OCI-M1 (cell line): ENCODE results near the gene GUCA2A.
"Not testable (repeated sequence)": the region's sequence is repeated elsewhere in the genome, so short reads cannot be mapped to it uniquely, and the experiment has no call there.

Source experiments
- DNase-seq: peaks from one replicate; lab custom pipeline; 2025; lab: John Stamatoyannopoulos, UW

The GUCA2A gene, protein sequence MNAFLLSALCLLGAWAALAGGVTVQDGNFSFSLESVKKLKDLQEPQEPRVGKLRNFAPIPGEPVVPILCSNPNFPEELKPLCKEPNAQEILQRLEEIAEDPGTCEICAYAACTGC

DNA sequence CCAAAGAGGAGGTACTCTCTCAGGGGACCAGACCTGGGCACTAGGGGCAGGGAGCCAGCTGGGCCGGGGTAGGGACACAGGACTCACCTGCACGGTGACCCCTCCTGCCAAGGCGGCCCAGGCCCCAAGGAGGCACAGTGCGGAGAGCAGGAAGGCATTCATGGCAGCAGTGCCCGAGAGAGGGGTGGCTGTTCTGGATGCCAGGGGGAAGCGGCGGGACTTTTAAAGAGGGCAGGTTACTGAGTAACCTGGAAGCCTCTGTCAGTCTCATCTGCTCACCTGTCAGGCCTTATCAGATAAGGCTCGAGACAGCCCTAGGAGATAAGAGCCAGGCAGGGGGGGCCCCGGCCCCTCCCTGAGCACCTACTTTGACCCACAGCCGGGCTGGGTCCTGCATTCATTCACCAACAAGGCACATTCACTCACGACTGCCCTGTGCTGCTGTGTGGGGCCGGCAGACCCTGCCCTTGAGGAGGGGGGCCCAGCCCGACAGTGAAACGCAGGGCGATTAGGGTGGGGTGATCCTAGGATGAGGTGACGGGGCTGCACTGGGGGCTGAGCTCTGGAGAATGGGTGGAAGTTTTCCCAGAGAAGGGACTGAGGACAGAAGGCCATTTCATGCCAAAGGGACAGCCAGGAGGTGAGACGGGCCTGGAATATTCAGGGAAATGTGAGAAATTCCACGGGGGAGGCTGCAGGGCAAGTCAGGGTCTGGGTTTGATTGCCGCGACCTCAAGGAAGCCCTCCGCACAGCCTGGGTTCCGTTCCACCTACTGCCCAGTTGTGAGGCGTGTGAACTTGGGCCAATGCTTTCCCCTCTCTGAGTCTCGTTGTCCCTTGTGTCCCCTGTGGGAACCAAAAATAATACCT lies at the start of gene GUCA2A:
Gene GUCA2A, minus strand, starts transcription at position 195 of the 870 bp plus-strand sequence. Its CDS starts 33 bp downstream, at position 162.
- no peak for DNase-seq

DNA sequence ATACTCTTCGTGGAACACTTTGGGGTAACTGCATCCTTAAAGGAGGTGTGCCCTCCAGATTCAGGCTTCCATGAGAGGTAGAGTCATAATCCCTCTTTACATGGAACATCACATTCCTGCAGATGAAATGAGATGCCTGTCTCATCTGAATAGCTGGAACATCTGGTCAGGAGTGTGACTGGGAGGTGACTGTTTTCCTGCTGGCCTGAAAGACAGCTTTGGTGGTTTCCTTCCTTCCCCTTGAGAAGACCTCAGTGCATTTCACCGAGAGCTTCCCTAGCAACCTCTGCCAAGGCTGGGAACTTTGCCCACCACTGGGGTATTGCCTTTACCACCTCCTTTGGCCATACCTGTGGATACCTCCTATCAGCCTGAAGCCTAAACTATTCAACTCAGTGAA lies 46.7 kb upstream of the GUCA2A start:
- no peak for DNase-seq

DNA sequence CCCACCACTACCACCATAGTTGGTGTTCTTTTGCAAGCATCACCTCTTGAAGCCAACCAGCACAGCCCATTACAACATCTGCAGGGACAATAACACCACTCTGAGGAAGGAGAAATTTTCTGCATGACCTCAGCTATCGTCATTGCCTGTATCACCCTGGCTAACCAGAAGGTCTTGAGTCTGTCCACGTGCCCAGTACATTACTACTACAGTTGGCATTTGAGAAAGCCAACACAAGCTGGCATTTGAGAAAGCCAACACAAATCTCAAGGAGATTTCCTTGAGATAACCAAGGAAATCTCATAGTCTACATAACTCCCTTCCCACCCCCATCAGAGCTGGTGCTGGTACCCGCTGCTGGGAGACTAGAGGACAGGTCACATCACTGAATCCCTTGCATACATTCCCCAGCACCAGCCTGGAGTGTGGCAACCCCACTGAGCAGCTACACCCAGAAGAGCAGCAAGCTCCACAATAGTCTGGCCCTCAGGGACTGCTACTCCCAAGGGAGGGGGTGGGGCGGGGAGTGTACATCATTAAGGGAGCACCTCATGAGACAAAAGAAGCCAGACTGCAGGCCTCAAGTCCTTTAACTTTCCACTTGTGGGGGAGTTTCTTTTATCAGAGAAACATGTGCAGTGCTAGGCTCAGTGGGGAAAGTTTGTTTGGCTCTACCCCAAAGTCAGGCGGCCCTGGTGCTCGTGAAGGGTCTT lies 46.0 kb upstream of the GUCA2A start:
- DNase-seq: no peak

DNA sequence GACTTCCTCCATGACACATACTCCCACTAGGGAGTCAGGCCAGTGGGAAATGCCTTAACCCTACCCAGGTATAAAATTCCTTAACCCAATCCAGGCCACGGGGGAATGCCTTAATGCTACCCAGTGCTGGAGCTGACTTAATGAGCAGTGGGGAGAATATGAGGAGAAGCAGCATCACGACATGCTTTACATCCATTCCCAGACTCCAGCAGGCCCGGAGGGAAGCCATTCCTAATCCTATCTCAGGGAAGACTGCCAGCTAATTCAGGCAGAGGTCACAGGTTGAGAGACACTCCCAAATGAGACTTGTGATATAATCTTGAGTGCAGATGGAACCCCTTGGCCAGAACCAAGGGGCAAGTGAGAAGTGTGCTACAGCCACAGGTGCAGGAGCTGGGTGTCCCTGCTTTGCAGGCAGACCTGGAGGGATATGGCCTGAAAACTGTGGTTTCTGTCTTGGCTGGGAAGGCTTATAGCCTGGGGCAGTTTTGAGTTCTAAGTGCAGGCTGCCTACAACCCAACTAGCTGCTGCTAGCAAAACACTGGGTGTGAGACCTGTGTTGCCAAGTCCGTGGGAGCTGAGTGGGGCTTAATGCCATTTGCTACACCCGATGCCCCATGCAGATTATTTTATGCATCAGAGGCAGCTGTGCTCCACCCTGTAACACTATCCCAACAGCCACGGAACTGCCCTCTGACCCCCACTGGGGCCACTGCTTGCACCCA lies 45.1 kb upstream of the GUCA2A start:
- DNase-seq: no peak

DNA sequence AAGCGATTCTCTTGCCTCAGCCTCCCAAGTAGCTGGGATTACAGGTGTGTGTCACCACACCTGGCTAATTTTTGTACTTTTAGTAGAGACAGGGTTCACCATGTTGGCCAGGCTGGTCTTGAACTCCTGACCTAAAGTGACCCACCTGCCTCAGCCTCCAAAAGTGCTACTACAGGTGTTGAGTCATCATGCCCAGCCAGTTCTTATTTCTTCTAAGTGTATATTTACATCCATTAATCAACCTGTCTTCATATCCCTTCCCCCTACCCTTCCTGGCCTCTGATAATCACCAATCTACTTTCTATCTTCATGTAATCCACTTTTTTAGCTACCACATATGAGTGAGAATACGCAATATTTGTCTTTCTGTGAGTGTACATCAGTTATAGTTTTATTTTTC lies 42.4 kb upstream of the GUCA2A start:
- not testable (repeated sequence) for DNase-seq

DNA sequence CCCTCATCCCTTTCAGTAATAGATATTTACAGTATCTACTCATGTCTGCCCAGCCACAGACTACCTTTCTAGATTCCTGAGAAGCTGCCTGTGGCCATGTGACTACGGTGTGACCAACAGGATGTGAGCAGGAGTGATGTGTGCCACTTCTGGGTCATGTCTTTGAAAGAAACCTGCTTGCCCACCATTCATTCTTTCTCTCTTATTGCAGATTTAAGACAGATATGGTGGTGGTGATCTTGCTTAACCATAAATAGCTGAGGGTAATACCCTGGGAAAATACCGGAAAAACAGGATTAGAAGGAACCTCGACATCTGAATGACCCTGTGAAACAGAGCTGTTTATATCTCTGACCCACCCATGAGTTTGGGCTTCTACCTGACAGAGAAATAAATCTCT lies 41.6 kb upstream of the GUCA2A start:
- no peak for DNase-seq

DNA sequence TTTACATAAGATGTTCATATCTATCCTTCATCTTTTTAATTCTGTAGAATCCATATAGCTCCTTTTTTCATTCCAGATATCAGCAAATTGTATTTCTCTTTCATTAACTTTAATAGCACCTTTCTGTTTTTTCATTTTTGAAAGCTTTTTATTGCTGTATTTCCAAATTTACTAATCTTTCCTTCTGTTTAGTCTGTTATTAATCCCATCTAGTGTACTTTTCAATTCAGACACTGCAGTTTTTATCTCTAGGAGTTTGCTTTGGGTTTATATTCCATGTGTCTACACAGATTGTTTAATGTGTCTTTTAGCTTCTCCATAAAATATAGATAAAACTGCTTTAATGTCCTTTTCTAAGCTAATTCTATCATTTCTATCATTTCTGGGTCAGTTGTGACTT lies 37.4 kb upstream of the GUCA2A start:
- DNase-seq: no peak

DNA sequence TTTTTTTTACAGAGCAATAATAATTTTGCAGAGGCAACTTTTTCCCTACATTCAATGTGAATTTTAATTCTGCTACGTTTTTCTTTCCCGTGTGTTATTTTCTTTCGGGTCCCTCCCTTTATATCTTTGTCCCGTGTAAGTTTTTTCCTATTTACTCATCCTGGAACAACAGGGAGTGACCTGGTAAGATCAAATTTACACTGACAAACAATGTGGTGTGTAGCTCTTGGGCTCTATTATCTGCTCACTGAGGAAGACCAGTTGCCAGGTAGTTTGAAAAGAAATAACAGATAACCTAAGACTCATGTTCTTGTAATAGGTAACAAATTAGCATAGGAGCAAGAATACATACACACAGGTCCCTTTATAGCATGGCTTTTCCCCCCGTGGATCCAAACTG lies 33.7 kb upstream of the GUCA2A start:
- no peak for DNase-seq

DNA sequence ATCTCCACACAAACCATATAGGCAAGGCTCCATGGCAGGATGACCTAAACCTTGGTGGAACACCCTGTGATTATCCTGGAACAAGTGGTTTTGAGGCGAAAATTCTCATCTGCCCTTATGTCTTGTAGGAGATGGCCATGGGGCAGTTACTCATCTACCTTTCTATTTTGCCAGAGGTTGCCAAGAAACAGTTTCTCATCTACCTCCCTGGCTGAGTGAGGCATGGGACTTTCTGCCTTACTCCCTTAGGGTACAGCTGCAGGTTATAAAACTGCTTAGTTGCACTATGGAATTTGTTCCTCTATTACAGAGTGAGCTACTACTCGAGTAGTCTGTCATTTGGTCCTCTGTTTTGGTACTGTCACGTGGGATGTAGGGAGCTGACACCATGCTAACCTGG lies 31.3 kb upstream of the GUCA2A start:
- DNase-seq: no peak

DNA sequence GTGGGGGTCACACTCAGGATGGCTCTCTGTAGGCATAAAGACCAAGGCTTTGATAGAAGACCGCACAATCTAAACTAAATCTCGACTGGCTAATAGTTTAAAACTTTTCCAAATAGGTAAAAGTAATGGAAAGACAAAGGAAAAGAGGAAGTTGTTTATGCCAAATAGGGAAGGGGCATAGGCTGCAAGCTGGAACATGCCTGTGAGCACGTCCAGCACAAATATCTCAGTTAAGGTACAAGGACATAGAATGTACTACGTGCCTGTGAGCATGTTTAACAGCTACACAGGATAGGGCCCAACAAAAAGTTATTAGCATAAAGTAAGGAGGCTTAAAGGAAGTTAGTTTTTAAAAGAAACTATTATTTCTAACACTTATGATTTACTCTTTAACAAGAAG lies 27.6 kb upstream of the GUCA2A start:
- DNase-seq: no peak

DNA sequence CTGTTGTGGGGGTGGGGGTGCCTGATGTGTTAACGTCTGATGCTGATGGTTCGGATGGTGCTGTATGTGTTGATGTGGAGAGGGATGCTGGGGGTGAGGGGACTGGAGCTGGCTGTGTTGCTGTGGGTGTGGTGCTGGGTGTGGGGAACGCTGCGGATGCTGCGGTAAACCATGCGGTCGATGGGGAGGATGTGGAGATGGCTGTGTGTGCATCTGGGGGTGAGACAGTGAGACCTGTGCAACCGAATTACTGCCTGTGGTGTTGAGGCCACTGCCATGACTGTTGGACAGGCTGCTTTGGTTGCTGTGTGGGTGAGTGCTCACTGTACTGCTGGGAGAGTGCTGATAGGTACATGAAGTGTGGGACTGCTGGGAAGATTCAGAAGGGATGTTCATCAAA lies 26.8 kb upstream of the GUCA2A start:
- DNase-seq: no peak

DNA sequence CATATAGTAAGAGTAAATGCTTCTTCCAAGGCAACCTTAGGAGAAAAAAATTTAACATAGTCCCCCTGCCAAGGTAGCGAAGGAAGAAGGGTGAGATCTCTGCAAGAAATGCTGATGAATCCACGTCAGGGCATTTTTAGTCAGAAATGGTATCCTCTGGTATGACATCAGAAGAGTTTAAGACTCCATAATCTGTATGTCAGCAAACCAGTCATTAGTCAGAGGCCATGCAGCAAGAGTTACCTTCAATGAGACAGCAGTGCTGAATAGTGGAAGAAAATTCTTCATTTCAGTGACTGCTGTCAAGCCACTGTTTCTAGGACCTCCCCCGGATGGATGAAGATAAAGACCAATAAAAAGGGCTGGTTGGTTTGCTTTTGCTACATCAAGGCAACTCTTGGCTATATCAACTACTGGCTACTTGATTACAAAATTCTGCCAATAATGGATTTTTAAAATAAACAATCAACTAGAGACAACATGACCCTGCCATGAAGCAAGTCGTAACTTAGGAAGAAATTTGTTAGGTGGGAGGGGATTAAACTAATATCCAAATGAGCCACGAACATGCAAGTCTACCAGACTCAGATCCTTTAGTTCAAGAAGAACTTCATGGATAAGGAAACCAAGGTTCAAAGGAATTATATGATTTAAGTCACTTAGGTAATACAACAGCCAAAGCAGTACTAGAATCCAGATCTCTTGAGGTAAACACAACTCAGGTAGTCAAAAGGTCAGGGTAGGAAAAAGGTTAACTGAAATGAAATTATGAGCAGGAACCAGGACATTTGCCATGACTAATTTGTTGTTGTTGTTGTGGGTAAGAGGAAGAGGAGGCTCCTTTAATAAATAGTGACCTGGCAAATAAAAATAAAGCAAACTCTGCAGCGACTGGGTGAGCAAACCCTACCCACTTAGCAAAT lies 25.6 kb upstream of the GUCA2A start:
- no peak for DNase-seq

DNA sequence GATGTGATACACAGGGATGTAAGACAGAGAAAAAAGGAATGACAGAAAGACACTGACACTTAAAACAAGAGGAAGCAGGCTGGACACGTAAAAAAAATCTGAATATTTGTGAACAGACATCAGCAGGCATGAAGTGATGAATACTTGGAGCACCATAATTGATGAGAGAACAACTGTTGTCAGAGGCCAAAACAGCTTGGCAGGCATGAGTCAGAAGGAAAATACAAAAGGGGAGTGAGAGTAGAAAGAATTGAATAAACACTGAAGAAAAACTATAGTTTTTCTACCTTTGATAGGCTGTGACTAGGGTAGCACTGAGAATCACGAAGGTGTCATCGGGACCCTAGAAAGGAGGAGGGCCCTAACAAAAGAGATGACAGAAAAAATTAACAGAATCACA lies 21.6 kb upstream of the GUCA2A start:
- no peak for DNase-seq

DNA sequence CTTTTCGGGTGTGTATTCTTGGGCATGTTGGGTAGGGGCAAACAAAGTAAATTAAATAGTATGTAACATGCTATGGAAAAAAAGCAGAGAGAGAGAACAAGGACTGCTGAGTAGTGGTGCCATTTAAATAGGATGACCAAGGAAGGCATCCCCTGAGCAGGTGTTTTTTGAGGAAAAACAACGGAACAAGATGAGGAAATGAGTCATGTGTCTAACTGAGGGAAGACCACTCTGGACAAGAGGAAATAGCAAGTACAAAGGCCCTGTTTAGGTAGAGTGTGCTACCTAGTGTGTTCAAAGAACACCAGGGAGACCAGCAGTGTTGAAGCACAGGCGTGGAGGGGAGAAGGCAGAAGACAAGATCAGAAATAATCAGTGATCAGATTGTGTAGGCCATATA lies 20.1 kb upstream of the GUCA2A start:
- no peak for DNase-seq

DNA sequence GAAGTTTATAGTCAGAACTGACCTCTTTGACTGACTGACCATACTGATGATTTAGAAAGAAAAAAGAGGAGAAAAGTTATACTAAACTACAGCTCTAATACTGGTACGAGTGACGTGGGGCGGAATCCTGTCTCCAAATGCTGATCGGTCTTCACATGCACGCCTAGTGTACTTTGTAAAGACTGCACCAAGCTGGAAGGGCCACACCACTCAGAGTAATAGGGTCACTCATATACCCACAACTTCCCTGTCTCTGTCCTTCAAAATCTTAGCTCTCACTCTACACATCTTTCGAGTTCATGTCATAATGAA lies 19.4 kb upstream of the GUCA2A start:
- DNase-seq: no peak

DNA sequence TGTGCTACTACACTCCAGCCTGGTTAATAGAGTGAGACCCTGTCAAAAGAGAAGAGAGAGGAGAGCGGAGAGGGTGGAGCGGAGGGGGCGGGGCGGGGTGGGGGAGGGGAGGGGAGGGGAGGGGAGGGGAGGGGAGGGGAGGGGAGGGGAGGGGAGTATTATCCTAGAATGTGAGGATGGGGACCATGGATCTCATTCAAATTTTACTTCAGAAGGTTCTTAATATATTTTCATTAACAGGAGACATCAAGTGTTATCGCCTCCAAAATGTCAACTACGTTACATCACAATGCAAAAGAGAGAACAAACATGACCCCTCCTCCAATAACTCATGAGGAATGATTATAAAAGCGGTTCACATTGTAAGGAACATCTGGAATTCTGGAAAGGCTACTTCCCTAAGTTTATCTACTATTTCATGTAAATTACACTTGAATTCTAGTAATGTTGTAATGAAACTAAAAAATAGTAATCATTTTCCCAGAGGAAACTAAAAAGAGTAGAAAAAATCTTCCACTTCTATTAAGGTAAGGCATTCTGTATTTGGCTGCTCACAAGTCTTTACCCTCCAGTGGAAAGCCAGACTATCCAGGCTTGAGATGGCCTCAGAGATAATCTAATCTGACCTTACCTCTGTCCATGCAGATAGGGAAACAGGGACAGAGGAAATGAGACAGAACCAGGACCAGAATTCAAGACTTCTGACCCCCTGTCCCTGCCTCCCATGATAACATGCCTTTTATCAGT lies 18.8 kb upstream of the GUCA2A start:
- no peak for DNase-seq

DNA sequence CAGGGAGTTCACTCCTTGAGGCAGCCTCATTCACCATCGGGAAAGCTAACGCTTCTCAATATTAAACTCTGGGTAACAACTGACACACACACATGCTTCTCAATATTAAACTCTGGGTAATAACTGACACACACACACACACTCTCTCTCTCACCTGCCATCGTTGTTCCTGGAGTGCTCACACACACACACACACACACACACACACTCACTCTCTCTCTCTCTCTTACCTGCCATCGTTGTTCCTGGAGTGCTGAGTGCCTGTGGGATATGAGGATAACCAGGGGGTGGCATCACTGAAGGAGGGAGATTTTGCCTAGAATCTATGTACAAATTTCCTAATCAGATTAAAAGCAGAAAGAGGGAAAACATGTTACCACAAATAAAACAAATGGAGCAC lies 17.1 kb upstream of the GUCA2A start:
- no peak for DNase-seq

DNA sequence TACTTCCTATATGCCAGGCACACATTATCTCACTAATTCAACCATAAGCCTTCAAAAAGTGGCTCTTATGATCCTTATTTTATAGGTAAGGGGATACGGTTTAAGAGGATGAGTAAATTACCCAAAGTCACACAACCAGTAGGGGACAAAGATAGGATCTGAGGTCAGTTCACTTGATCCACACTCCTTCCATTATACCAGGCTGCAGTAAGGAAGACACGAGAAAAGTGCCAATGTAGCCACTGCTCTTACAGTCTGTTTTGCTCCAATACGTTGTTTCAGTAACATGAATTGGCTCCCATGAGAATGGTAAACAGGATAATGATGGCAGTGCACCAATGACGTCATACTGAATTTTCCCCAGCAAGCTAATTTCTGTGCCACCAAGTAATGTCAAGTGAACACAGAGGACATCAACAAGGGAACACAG lies 15.4 kb upstream of the GUCA2A start:
- no peak for DNase-seq

DNA sequence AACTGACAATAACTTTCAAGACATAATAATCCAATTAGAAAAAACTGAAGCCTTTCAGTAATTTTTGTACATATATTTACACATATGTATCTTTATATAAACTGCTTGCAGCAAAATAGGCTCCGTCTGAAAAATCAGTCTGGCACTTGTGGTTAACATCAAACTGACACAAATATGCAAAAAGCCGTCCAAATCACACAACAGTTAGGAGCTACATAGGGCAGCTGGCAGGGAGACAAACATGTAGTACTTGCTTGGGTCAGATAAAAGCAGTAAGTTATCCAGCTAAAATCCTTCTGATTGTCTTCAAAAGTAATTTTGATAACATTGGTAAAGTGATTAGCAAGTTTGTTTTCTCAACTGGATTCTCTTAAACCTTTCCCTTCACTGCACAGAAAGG lies 14.7 kb upstream of the GUCA2A start:
- DNase-seq: no peak

DNA sequence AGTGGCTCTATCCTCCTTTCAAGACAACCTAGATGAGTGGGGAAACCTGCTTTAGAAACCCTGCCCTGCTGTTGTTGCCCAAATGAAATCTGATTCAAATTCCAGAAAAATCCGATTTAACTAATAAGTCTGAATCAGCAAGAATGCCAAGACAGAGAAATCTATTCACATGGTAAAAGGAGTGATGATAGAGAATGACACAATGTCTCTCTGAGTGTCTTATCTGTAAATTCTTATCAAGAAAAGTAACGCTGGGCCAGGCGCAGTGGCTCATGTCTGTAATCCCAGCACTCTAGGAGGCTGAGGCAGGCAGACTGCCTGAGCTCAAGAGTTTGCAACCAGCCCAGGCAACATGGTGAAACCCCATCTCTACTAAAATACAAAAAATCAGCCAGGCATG lies 13.7 kb upstream of the GUCA2A start:
- DNase-seq: peak; percentile 29

DNA sequence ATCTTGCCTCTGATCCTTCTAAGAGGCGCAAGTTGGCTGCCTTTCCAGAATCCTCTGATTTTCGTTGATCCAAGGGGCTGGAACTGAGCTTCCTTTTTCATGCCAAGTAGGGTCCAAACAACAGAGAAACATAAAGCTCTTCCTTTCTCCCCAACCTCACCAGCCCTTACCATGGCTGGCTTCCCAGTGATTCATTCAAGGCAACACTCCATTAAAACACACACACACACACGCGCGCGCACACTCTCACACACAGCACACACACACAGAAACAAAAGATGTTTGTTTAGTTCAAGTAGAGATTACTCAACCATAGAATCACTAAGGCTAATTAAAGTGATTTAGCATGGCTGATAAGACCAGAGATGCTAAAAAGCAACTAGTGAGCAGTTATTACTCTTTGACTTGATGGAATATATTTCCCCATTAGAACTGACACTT lies 13.0 kb upstream of the GUCA2A start:
- DNase-seq: no peak
